Measurements from ENCODE around the gene HSPA13.
A peak's percentile ranks its signal among the peaks of the same experiment; 100 is the strongest.
"Not testable (repeated sequence)": the region's sequence is repeated elsewhere in the genome, so short reads cannot be mapped to it uniquely, and the experiment has no call there.

The HSPA13 gene

GRCh38 chr21:14354515-14354914 is 28.4 kb downstream of the HSPA13 start:
- DNase-seq, result no peak
- Histone ChIP-seq H3K4me3 (ENCODE audit: low read length) (no peak overlapping the region), H3K79me2 (ENCODE audit: low read length) (no peaks in the 10 kb centered on the region), H3K9me2 (replicated peaks; ENCODE audit: insufficient read depth, low read length) (no peaks in the 10 kb centered on the region; the same call in 1 of the 2 replicates), H3K4me1 (ENCODE audit: low read length) (no peaks in the 10 kb centered on the region), H2AFZ (ENCODE audit: low read length) (no peak overlapping the region), H3K4me2 (ENCODE audit: low read depth, low read length) (no peak overlapping the region), H3K9me3 (replicated peaks; ENCODE audit: insufficient read depth, low read length) (no peaks in the 10 kb centered on the region), H3F3A (ENCODE audit: insufficient read depth, low read length) (no peaks in the 10 kb centered on the region), H3K27ac (ENCODE audit: low read length) (no peak overlapping the region), H4K20me1 (ENCODE audit: insufficient read depth, low read length) (no peaks in the 10 kb centered on the region), H3K9ac (ENCODE audit: low read length) (no peak overlapping the region), H3K36me3 (replicated peaks; ENCODE audit: insufficient read depth, low read length) (no peaks in the 10 kb centered on the region), H3K27me3 (replicated peaks; ENCODE audit: insufficient read depth, low read length) (no peaks in the 10 kb centered on the region)
- TF ChIP-seq EZH2phosphoT487 (IDR thresholded peaks at IDR 0.05; ENCODE audit: low read length), result no peak
- no peak for TF ChIP-seq EZH2 (optimal IDR thresholded peaks at IDR 0.05; ENCODE audit: low read depth, low read length)
- TF ChIP-seq CTCF (IDR thresholded peaks at IDR 0.05; ENCODE audit: low read length), result no peak

GRCh38 chr21:14353726-14354125 is 29.2 kb downstream of the HSPA13 start:
- no peaks in the 10 kb centered on the region for H3F3A ChIP-seq (ENCODE audit: insufficient read depth, low read length)
- H3K4me1 ChIP-seq (ENCODE audit: low read length), result no peaks in the 10 kb centered on the region
- H3K27ac ChIP-seq (ENCODE audit: low read length), result no peak overlapping the region
- no peaks in the 10 kb centered on the region for H4K20me1 ChIP-seq (ENCODE audit: insufficient read depth, low read length)
- H3K79me2 ChIP-seq (ENCODE audit: low read length), result no peaks in the 10 kb centered on the region
- no peak overlapping the region for H2AFZ ChIP-seq (ENCODE audit: low read length)
- H3K9me3 ChIP-seq (replicated peaks; ENCODE audit: insufficient read depth, low read length), result no peaks in the 10 kb centered on the region
- no peaks in the 10 kb centered on the region; the same call in 1 of the 2 replicates for H3K9me2 ChIP-seq (replicated peaks; ENCODE audit: insufficient read depth, low read length)
- no peaks in the 10 kb centered on the region for H3K36me3 ChIP-seq (replicated peaks; ENCODE audit: insufficient read depth, low read length)
- no peak for DNase-seq
- no peaks in the 10 kb centered on the region for H3K27me3 ChIP-seq (replicated peaks; ENCODE audit: insufficient read depth, low read length)
- TF ChIP-seq CTCF (IDR thresholded peaks at IDR 0.05; ENCODE audit: low read length) (no peak), EZH2phosphoT487 (IDR thresholded peaks at IDR 0.05; ENCODE audit: low read length) (no peak), EZH2 (optimal IDR thresholded peaks at IDR 0.05; ENCODE audit: low read depth, low read length) (no peak)
- no peak overlapping the region for H3K9ac ChIP-seq (ENCODE audit: low read length)
- H3K4me3 ChIP-seq (ENCODE audit: low read length), result no peak overlapping the region
- H3K4me2 ChIP-seq (ENCODE audit: low read depth, low read length), result no peak overlapping the region

GRCh38 chr21:14353231-14353630 is 29.7 kb downstream of the HSPA13 start:
- Histone ChIP-seq H3K27me3 (replicated peaks; ENCODE audit: insufficient read depth, low read length) (no peaks in the 10 kb centered on the region), H3K9ac (ENCODE audit: low read length) (no peak overlapping the region), H3K9me2 (replicated peaks; ENCODE audit: insufficient read depth, low read length) (no peaks in the 10 kb centered on the region; the same call in 1 of the 2 replicates), H4K20me1 (ENCODE audit: insufficient read depth, low read length) (no peaks in the 10 kb centered on the region), H3K36me3 (replicated peaks; ENCODE audit: insufficient read depth, low read length) (no peaks in the 10 kb centered on the region), H3K79me2 (ENCODE audit: low read length) (no peaks in the 10 kb centered on the region), H3K9me3 (replicated peaks; ENCODE audit: insufficient read depth, low read length) (no peaks in the 10 kb centered on the region), H3F3A (ENCODE audit: insufficient read depth, low read length) (no peaks in the 10 kb centered on the region), H3K4me2 (ENCODE audit: low read depth, low read length) (no peak overlapping the region), H3K4me1 (ENCODE audit: low read length) (no peaks in the 10 kb centered on the region), H3K4me3 (ENCODE audit: low read length) (no peak overlapping the region), H2AFZ (ENCODE audit: low read length) (no peak overlapping the region), H3K27ac (ENCODE audit: low read length) (no peak overlapping the region)
- no peak for DNase-seq
- no peak for TF ChIP-seq EZH2 (optimal IDR thresholded peaks at IDR 0.05; ENCODE audit: low read depth, low read length)
- no peak for TF ChIP-seq CTCF (IDR thresholded peaks at IDR 0.05; ENCODE audit: low read length)
- no peak for TF ChIP-seq EZH2phosphoT487 (IDR thresholded peaks at IDR 0.05; ENCODE audit: low read length)

GRCh38 chr21:14327346-14327745 is 55.6 kb downstream of the HSPA13 start:
- not testable (repeated sequence) for H3K4me3 ChIP-seq (ENCODE audit: low read length); H3K9me3 ChIP-seq (replicated peaks; ENCODE audit: insufficient read depth, low read length); H3K27ac ChIP-seq (ENCODE audit: low read length); H3K4me1 ChIP-seq (ENCODE audit: low read length); H4K20me1 ChIP-seq (ENCODE audit: insufficient read depth, low read length); H3K36me3 ChIP-seq (replicated peaks; ENCODE audit: insufficient read depth, low read length); H3K9ac ChIP-seq (ENCODE audit: low read length); H3K9me2 ChIP-seq (replicated peaks; ENCODE audit: insufficient read depth, low read length); H3K4me2 ChIP-seq (ENCODE audit: low read depth, low read length); H3K79me2 ChIP-seq (ENCODE audit: low read length); H2AFZ ChIP-seq (ENCODE audit: low read length); H3F3A ChIP-seq (ENCODE audit: insufficient read depth, low read length); H3K27me3 ChIP-seq (replicated peaks; ENCODE audit: insufficient read depth, low read length)
- peak; percentile 8 for DNase-seq

Data from MM.1S (cell line).